ENCODE measurements around the gene CHST8. TPM values are rescaled to one million over a fixed set of nuclear protein-coding genes. Genes with fewer than 3 reads are reported as not detected.

Gene CHST8
- total RNA-seq, 4 donors from 2014 or later, result not detected

- intact Hi-C loops (cut with DNase I; ENCODE audit: low total_unique reads) (no loop called here), in situ Hi-C loops (cut with MboI; ENCODE audit: low pct_ligation_motif_present in 1 of 4, low pct_unique_long_range_greater_than_20kb in 1 of 4, low sequenced_read_pairs in 3 of 4) (no loop called here)
- Histone ChIP-seq H3K27me3 (no peaks in the 10 kb centered on the region), H3K4me1 (no peaks in the 10 kb centered on the region), H3K9me3 (no peaks in the 10 kb centered on the region), H3K4me3 (no peak overlapping the region), H3K36me3 (no peaks in the 10 kb centered on the region), H3K27ac (no peak overlapping the region)
- TF ChIP-seq POLR2AphosphoS5 (IDR thresholded peaks at IDR 0.05) (no peak), CTCF (IDR thresholded peaks at IDR 0.05) (no peak)
- no peak for DNase-seq
- 46% methylated on average over 10 of the region's 10 CpGs; no CpG with 5 or more reads in 1 of the 2 donors for WGBS, 2 donors (ENCODE audit: low coverage in 1 of 2)
Observed at GRCh38 chr19:33580026-33580644, 41.6 kb upstream of the CHST8 start.

DNA sequence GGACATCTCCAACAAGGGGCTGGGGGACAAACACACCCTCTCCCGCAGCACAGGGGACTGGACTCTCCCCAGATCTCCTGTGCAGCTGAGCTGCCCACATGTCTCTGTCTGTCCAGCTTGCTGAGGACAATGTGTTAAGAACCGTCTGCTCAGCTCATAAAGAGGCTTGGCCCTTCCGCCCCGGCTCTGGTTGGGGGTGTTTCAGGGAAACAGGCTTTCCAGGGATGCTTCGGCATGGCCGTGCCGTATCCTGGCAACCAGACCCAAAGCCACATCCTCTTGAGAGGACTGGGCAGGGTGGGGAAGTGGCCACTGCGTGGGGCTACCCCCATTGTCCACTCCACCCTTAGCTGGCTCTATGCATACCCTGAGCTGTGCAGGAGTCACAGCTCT is 41.1 kb upstream of the CHST8 start:
- in situ Hi-C loops (cut with MboI; ENCODE audit: low pct_ligation_motif_present in 1 of 4, low pct_unique_long_range_greater_than_20kb in 1 of 4, low sequenced_read_pairs in 3 of 4), result no loop called here
- TF ChIP-seq CTCF (IDR thresholded peaks at IDR 0.05), result no peak
- TF ChIP-seq POLR2AphosphoS5 (IDR thresholded peaks at IDR 0.05), result no peak
- no peak for TF ChIP-seq EP300 (IDR thresholded peaks at IDR 0.05; ENCODE audit: low read depth)
- no peak for TF ChIP-seq POLR2A (IDR thresholded peaks at IDR 0.05)
- Histone ChIP-seq H3K36me3 (no peaks in the 10 kb centered on the region), H3K27me3 (no peaks in the 10 kb centered on the region), H3K27ac (no peak overlapping the region), H3K9me3 (no peaks in the 10 kb centered on the region), H3K4me3 (no peak overlapping the region), H3K4me1 (no peaks in the 10 kb centered on the region)
- no peak for DNase-seq
- intact Hi-C loops (cut with DNase I; ENCODE audit: low total_unique reads), result no loop called here
- 64% methylated on average over 7 of the region's 8 CpGs; no CpG with 5 or more reads in 1 of the 2 donors for WGBS, 2 donors (ENCODE audit: low coverage in 1 of 2)

- Histone ChIP-seq H3K9me3 (no peaks in the 10 kb centered on the region), H3K4me3 (no peak overlapping the region), H3K27me3 (no peaks in the 10 kb centered on the region), H3K4me1 (no peaks in the 10 kb centered on the region), H3K27ac (no peak overlapping the region), H3K36me3 (no peaks in the 10 kb centered on the region)
- 53% methylated on average over 4 of the region's 4 CpGs; no CpG with 5 or more reads in 1 of the 2 donors for WGBS, 2 donors (ENCODE audit: low coverage in 1 of 2)
- intact Hi-C loops (cut with DNase I; ENCODE audit: low total_unique reads) (no loop called here), in situ Hi-C loops (cut with MboI; ENCODE audit: low pct_ligation_motif_present in 1 of 4, low pct_unique_long_range_greater_than_20kb in 1 of 4, low sequenced_read_pairs in 3 of 4) (no loop called here)
- DNase-seq, result no peak
- TF ChIP-seq EP300 (IDR thresholded peaks at IDR 0.05; ENCODE audit: low read depth) (no peak), POLR2AphosphoS5 (IDR thresholded peaks at IDR 0.05) (no peak), CTCF (IDR thresholded peaks at IDR 0.05) (no peak), POLR2A (IDR thresholded peaks at IDR 0.05) (no peak)
Observed at GRCh38 chr19:33582914-33583313, 38.8 kb upstream of the CHST8 start.

DNA sequence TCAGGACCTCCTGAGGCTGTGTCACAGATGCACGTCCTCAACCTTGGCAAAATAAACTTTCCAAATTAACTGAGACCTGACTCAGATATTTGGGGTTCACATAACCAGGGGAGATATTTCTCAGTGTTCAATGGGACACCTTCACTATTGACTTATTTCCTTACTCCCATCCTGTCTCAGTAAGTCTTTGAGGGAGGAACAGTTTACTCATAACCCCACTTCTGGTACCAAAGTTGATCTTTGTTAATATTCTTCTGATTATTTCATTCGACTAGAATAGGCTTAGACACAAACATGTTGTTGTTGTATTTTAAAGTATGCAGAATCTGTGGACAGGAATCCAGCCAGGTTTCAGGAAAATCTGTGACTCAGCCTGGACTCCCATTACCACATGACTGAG is 34.6 kb upstream of the CHST8 start:
- no peak overlapping the region for H3K27ac ChIP-seq
- in situ Hi-C loops (cut with MboI; ENCODE audit: low pct_ligation_motif_present in 1 of 4, low pct_unique_long_range_greater_than_20kb in 1 of 4, low sequenced_read_pairs in 3 of 4) (no loop called here), intact Hi-C loops (cut with DNase I; ENCODE audit: low total_unique reads) (no loop called here)
- H3K4me3 ChIP-seq, result no peak overlapping the region
- H3K9me3 ChIP-seq, result no peaks in the 10 kb centered on the region
- H3K27me3 ChIP-seq, result no peaks in the 10 kb centered on the region
- no peak for TF ChIP-seq EP300 (IDR thresholded peaks at IDR 0.05; ENCODE audit: low read depth)
- no peak for TF ChIP-seq POLR2AphosphoS5 (IDR thresholded peaks at IDR 0.05)
- no peak for TF ChIP-seq CTCF (IDR thresholded peaks at IDR 0.05)
- no peaks in the 10 kb centered on the region for H3K4me1 ChIP-seq
- 82 to 88% methylated on average over 1 to 2 of the region's 2 CpGs for WGBS, 2 donors (ENCODE audit: low coverage in 1 of 2)
- DNase-seq, result no peak
- H3K36me3 ChIP-seq, result no peaks in the 10 kb centered on the region
